Gastrocnemius medialis (tissue), 4 donors: Measurements from ENCODE around the gene TSPAN9. TPM values are rescaled to one million over a fixed set of nuclear protein-coding genes. Genes with fewer than 3 reads are reported as not detected.

Experiments
- ATAC-seq, 2 donors: fragments of 150-250 bp; one replicate each; pipeline ENCODE4 v1.9.1; 2016
- DNase-seq, 2 donors: peaks; one replicate each; pipeline ENCODE4 v3.0.0-alpha.2; 2019
- H3K27ac ChIP-seq, 4 donors: fragments of 200-600 bp; sonication (generic); 1 replicate in 1 of 4; 2 replicates in 3 of 4; pipeline ENCODE4 v1.5.1; 2016 to 2018; ENCODE audit warnings: mild to moderate bottlenecking in 2 of 4, moderate library complexity in 1 of 4
- H3K27me3 ChIP-seq, 3 donors: fragments of 200-600 bp; sonication (generic) in 2 of 3; 1 replicate in 1 of 3; 2 replicates in 2 of 3; pipeline versions ENCODE4 v1.5.1 to v1.6.0; 2016 to 2019; ENCODE audit warnings: mild to moderate bottlenecking in 1 of 3, moderate library complexity in 1 of 3
- H3K36me3 ChIP-seq, 2 donors: fragments of 200-600 bp; sonication (generic) in 1 of 2; one replicate each; pipeline ENCODE4 v1.5.1; 2017 to 2018
- H3K4me1 ChIP-seq, 2 donors: fragments of 200-600 bp; sonication (generic) in 1 of 2; one replicate each; pipeline ENCODE4 v1.5.1; 2016 to 2017; ENCODE audit warnings: mild to moderate bottlenecking in 2 of 2
- H3K4me3 ChIP-seq, 4 donors: fragments of 200-600 bp; sonication (generic) in 3 of 4; 1 replicate in 1 of 4; 2 replicates in 3 of 4; pipeline ENCODE4 v1.5.1; 2016 to 2019; ENCODE audit warnings: mild to moderate bottlenecking in 2 of 4
- H3K9me3 ChIP-seq, 3 donors: fragments of 200-600 bp; sonication (generic) in 2 of 3; 1 replicate in 1 of 3; 2 replicates in 2 of 3; pipeline ENCODE4 v1.5.1; 2016 to 2019
- POLR2A ChIP-seq, 2 donors: fragments of 450-650 bp; IDR thresholded peaks; one replicate each; pipeline ENCODE4 v1.6.1; 2017; ENCODE audit warnings: antibody characterized with exemption in 2 of 2, mild to moderate bottlenecking in 2 of 2, moderate library complexity in 2 of 2
- in situ Hi-C, 4 donors: fragments of 200-750 bp; cut with MboI; loops; one replicate each; pipeline versions ENCODE4 v1.15.0 to v1.8.0; 2017; ENCODE audit warnings: low sequenced_read_pairs in 4 of 4
- intact Hi-C: fragments of 100-400 bp; cut with DNase I; formaldehyde crosslinking; loops from one replicate; pipeline ENCODE4 v1.15.1; 2023; ENCODE audit warnings: low total_unique reads
- total RNA-seq, 4 donors: library from RNA; depleted of rRNA; stranded (reverse); fragments of >200 nt; gene quantifications; one replicate each; pipeline versions ENCODE4 v1.1.0 to v1.2.3, GENCODE V29; 2016
- TF ChIP-seq, protein P1 (sequence below), 5 experiments: fragments of 450-650 bp in 3 of 5; fragments of 200-600 bp in 2 of 5; sonication (generic) in 2 of 5; IDR thresholded peaks in 4 of 5; conservative IDR thresholded peaks in 1 of 5; 1 replicate in 4 of 5; 2 replicates in 1 of 5; pipeline ENCODE4 v1.5.1; 2016 to 2019; ENCODE audit warnings: antibody characterized with exemption in 5 of 5, mild to moderate bottlenecking in 3 of 5, moderate library complexity in 3 of 5

TSPAN9 gene
- total RNA-seq, 4 donors from 2014 or later: 4.7 to 9.4 (median 7.4) TPM

DNA sequence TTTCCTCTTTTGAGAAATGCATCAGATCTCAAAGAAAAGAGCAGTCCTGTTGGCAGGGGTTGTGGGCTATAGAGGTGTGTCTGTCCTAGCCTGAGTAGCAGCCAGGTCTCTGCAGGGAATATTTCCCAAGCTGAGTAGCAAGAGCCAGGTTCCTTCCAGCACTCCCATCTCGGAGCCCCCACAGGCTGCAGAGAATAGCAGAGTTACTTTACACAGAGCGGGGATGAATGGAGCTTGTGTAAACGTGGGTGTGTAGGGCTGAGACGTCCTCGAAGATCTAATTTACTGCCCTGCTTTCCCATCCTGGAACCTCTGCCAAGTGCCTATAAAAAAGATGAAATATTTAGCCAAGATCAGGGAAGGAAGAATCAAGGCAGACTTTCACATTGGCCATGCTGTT is 156.6 kb downstream of the TSPAN9 start:
- Histone ChIP-seq H3K4me1 (peaks cover 33 to 41% of the 10 kb centered on the region in 2 donors), H3K9me3 (no peaks in the 10 kb centered on the region), H3K27me3 (no peaks in the 10 kb centered on the region), H3K27ac (no peak overlapping the region), H3K36me3 (no peaks in the 10 kb centered on the region), H3K4me3 (no peak overlapping the region)
- ATAC-seq (no peak), DNase-seq (no peak)
- in situ Hi-C loops: no loop called here
- intact Hi-C loops: loop anchor here (2.0 to 5.0 kb wide), 2 partner anchors 33 to 39 kb away; no protein-coding TSS in a partner anchor
- no peak for TF ChIP-seq POLR2A (IDR thresholded peaks at IDR 0.05)
- TF ChIP-seq, protein P1, sequence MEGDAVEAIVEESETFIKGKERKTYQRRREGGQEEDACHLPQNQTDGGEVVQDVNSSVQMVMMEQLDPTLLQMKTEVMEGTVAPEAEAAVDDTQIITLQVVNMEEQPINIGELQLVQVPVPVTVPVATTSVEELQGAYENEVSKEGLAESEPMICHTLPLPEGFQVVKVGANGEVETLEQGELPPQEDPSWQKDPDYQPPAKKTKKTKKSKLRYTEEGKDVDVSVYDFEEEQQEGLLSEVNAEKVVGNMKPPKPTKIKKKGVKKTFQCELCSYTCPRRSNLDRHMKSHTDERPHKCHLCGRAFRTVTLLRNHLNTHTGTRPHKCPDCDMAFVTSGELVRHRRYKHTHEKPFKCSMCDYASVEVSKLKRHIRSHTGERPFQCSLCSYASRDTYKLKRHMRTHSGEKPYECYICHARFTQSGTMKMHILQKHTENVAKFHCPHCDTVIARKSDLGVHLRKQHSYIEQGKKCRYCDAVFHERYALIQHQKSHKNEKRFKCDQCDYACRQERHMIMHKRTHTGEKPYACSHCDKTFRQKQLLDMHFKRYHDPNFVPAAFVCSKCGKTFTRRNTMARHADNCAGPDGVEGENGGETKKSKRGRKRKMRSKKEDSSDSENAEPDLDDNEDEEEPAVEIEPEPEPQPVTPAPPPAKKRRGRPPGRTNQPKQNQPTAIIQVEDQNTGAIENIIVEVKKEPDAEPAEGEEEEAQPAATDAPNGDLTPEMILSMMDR (IDR thresholded peaks at IDR 0.05 in 4 of 5, conservative IDR thresholded peaks at IDR 0.05 in 1 of 5): no peak

DNA sequence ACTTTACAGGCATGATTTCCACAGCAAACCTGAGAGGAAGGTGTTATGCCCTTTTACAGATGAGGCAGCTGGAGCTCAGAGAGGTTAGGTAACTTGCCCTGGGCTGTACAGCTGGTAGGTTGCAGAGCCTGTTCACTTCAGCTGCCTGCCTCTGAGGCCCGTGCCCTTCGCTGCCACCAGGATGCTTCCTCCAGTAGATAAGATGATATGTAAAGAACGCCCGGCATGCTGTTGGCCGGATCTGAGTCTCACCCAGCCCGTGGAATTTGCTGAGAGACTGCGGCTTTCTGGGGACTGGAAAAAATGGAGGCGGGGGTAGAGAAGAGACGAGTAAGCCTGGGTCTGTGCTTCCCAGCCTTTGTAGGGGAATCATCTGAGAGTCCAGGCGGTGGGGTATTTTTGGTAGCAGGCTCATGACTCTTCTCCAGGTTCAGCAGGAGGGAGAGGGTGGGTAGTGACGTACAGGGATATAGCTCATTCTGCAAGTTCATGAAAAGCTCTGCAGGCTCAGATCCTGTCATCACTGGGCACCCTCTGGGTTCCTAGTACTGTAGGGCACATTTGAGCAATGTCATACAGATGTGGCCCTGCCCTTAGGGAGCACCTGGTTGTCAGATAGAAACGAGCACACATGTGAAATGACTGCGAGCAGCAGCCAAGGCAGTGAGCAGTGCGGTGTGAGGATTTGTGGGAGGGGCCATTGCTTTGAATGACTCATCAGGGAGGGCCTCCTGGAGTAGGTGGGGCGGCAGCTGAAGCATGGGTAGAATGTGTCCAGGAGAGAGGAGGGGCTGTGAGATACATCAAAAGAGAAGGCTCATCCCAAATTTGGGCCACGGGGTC is 159.4 kb downstream of the TSPAN9 start:
- Histone ChIP-seq H3K27ac (peak overlapping the region; percentile 30 to 62 (median 45)), H3K4me3 (no peak overlapping the region), H3K27me3 (no peaks in the 10 kb centered on the region), H3K36me3 (no peaks in the 10 kb centered on the region), H3K4me1 (peaks cover 31 to 38% of the 10 kb centered on the region in 2 donors), H3K9me3 (no peaks in the 10 kb centered on the region)
- DNase-seq (peak; percentile 42 to 76), ATAC-seq (peak; percentile 77 to 79)
- intact Hi-C loops (no loop called here), in situ Hi-C loops (no loop called here)
- peak; percentile 24 to 32 for TF ChIP-seq POLR2A (IDR thresholded peaks at IDR 0.05)
- TF ChIP-seq, protein P1 (IDR thresholded peaks at IDR 0.05 in 4 of 5, conservative IDR thresholded peaks at IDR 0.05 in 1 of 5): no peak

DNA sequence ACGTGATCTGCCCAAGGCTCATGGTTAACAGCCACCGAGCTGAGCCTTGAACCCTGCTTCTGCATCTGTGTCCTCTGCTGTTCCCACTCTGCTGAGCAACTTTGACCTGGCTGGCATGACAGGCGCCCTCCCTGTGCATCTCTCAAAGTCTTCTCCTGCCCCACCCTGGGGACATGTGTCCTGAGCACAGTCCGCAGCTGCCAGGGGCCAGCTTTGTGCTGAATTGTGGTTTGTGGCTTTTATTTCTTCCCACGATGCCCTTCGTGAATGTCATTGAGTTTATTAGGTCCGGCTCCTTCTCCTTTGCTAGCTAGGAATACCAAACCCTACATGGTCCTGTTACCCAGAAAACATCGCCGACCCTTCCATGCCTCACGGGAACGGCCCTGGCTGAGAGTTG is 161.0 kb downstream of the TSPAN9 start:
- no peak for TF ChIP-seq POLR2A (IDR thresholded peaks at IDR 0.05)
- TF ChIP-seq, protein P1 (IDR thresholded peaks at IDR 0.05 in 4 of 5, conservative IDR thresholded peaks at IDR 0.05 in 1 of 5): no peak
- no peak for DNase-seq
- peaks cover 35 to 39% of the 10 kb centered on the region in 2 donors for H3K4me1 ChIP-seq
- no peak for ATAC-seq
- H3K36me3 ChIP-seq: no peaks in the 10 kb centered on the region
- H3K4me3 ChIP-seq: no peak overlapping the region
- intact Hi-C loops: no loop called here
- in situ Hi-C loops: no loop called here
- H3K27ac ChIP-seq: no peak overlapping the region
- H3K9me3 ChIP-seq: no peaks in the 10 kb centered on the region
- no peaks in the 10 kb centered on the region for H3K27me3 ChIP-seq

DNA sequence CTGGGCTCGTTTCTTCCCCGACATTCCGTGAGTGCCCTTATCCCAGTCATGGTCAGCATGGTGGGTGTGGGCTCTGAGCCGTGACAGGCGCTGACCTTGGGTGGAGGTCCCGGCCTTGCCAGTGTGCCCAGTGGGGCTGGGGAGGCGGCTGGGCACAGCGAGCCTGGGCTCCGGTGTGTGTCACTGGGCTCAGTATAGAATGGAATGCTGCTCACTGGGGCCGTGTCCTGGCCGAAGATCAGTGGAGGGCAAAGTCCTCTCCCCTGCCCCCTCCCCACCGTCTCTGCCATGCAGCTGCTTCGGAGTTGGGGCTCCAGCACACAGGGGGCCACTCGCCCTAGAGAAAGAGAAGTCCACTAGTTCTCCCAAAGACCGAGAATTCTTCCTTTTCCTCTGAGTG is 164.4 kb downstream of the TSPAN9 start:
- Histone ChIP-seq H3K4me1 (peaks cover 24 to 34% of the 10 kb centered on the region in 2 donors), H3K27me3 (no peaks in the 10 kb centered on the region), H3K9me3 (no peaks in the 10 kb centered on the region), H3K27ac (peak overlapping the region; percentile 69 to 86 (median 77)), H3K36me3 (no peaks in the 10 kb centered on the region), H3K4me3 (no peak overlapping the region)
- TF ChIP-seq, protein P1 (IDR thresholded peaks at IDR 0.05 in 4 of 5, conservative IDR thresholded peaks at IDR 0.05 in 1 of 5): no peak
- TF ChIP-seq POLR2A (IDR thresholded peaks at IDR 0.05): no peak
- peak; percentile 44 to 77 for DNase-seq
- peak; percentile 62 to 69 for ATAC-seq
- intact Hi-C loops: no loop called here
- in situ Hi-C loops: no loop called here
